Measurements from ENCODE around the gene DENND4A. TPM values are rescaled to one million over a fixed set of nuclear protein-coding genes. Genes with fewer than 3 reads are reported as not detected.
A peak's percentile ranks its signal among the peaks of the same experiment; 100 is the strongest.

The DENND4A gene
- total RNA-seq, 6 experiments from 2014 or later, result 15.8 to 19.4 (median 17.1) TPM

GRCh38 chr15:65611888-65612615 is 180.0 kb downstream of the DENND4A start:
- H3K27ac Mint-ChIP-seq, result peak overlapping the region; percentile 97
- peaks cover 4% of the 10 kb centered on the region for H3K27me3 Mint-ChIP-seq (ENCODE audit: insufficient read depth)
- peaks cover 27% of the 10 kb centered on the region for H3K4me1 Mint-ChIP-seq (ENCODE audit: low read depth)
- H3K36me3 Mint-ChIP-seq (ENCODE audit: low read depth), result peaks cover 7% of the 10 kb centered on the region
- no peaks in the 10 kb centered on the region; the same call in 1 of the 2 replicates for H3K9me3 Mint-ChIP-seq
- peak overlapping the region; percentile 91 for H3K4me3 Mint-ChIP-seq
- DNase-seq, result no peak
- no peak for TF ChIP-seq CTCF (IDR thresholded peaks at IDR 0.05)

GRCh38 chr15:65610871-65611718 is 181.0 kb downstream of the DENND4A start, which contains the start of gene INTS14:
TSS of gene INTS14 (minus strand) at chr15:65611131. CDS start at chr15:65607380, 3,751 bp downstream.
- TF ChIP-seq CTCF (IDR thresholded peaks at IDR 0.05), result peak; percentile 87
- DNase-seq, result peak; percentile 95
- Mint-ChIP-seq H3K36me3 (ENCODE audit: low read depth) (peaks cover under 1% of the 10 kb centered on the region), H3K4me3 (peak within 1 kb of the TSS; percentile 91), H3K9me3 (no peaks in the 10 kb centered on the region), H3K27me3 (ENCODE audit: insufficient read depth) (peaks cover 4% of the 10 kb centered on the region), H3K27ac (peak within 1 kb of the TSS; percentile 97), H3K4me1 (ENCODE audit: low read depth) (peaks cover 27% of the 10 kb centered on the region)

Small RNA genes within 50 kb of the gene (microRNA-seq; reads per million reads assigned to microRNA genes)
- not detected for gene MIR4511

Other genes starting within 250 kb of the DENND4A start
- gene INTS14, start 181.2 kb downstream of the DENND4A start, total RNA-seq (2021; fragmentation: NEBNext Ultra II Directional; extraction: Animal tissue kit (Norgen Biotek cat#: 25700)), result 10 to 100 TPM; 27.8 to 35.0 (median 31.0) TPM
- gene SLC24A1, start 170.4 kb downstream of the DENND4A start, total RNA-seq (2021; fragmentation: NEBNext Ultra II Directional; extraction: Animal tissue kit (Norgen Biotek cat#: 25700)), result 10 to 100 TPM in 4 of 6 experiments, 1 to 10 TPM in 2; 7.4 to 14.6 (median 11.7) TPM
- gene RAB11A, start 77.2 kb upstream of the DENND4A start, total RNA-seq (2021; fragmentation: NEBNext Ultra II Directional; extraction: Animal tissue kit (Norgen Biotek cat#: 25700)), result 100 to 1,000 TPM; 193 to 236 (median 223) TPM

All from HFFc6 (cell line).